H9 (cell line): Measurements from ENCODE around the gene GRWD1. TPM values are rescaled to one million over a fixed set of nuclear protein-coding genes. Genes with fewer than 3 reads are reported as not detected.

Source experiments
- DNase-seq: peaks from one replicate; pipeline ENCODE4 v3.0.0-alpha.2; 2017
- H2AFZ ChIP-seq: one replicate; pipeline ENCODE4 v1.6.1; 2013; ENCODE audit warnings: mild to moderate bottlenecking, low read length, control low read depth, moderate library complexity
- H2AK5ac ChIP-seq: 2 replicates; pipeline ENCODE4 v1.6.1; 2013; ENCODE audit warnings: low read length, control low read depth, mixed read lengths; ENCODE audit not compliant: insufficient read length
- H2BK120ac ChIP-seq: one replicate; pipeline ENCODE4 v1.6.1; 2013; ENCODE audit warnings: low read depth, mild to moderate bottlenecking, low read length, control low read depth, inconsistent platforms; ENCODE audit not compliant: poor library complexity, severe bottlenecking
- H2BK12ac ChIP-seq: 2 replicates; pipeline ENCODE4 v1.6.1; 2013; ENCODE audit warnings: low read length, control low read depth, mixed read lengths, low read depth; ENCODE audit not compliant: insufficient read length
- H2BK15ac ChIP-seq: 2 replicates; pipeline ENCODE4 v1.6.1; 2013; ENCODE audit warnings: low read depth, low read length, control low read depth
- H2BK20ac ChIP-seq: one replicate; pipeline ENCODE4 v1.6.1; 2013; ENCODE audit warnings: low read depth, mild to moderate bottlenecking, low read length, control low read depth, inconsistent platforms; ENCODE audit not compliant: poor library complexity, severe bottlenecking
- H2BK5ac ChIP-seq: 2 replicates; pipeline ENCODE4 v1.6.1; 2013; ENCODE audit warnings: low read length, control low read depth, mixed read lengths; ENCODE audit not compliant: insufficient read length
- H3K14ac ChIP-seq: 2 replicates; pipeline ENCODE4 v1.6.1; 2013; ENCODE audit warnings: low read length, control low read depth; ENCODE audit not compliant: insufficient read depth
- H3K18ac ChIP-seq: 2 replicates; pipeline ENCODE4 v1.6.1; 2013; ENCODE audit warnings: low read depth, mild to moderate bottlenecking, mixed read lengths, low read length, control low read depth; ENCODE audit not compliant: insufficient read length
- H3K23ac ChIP-seq: 2 replicates; pipeline ENCODE4 v1.6.1; 2013; ENCODE audit warnings: low read length, control low read depth, mixed read lengths, low read depth; ENCODE audit not compliant: insufficient read length
- H3K23me2 ChIP-seq: 2 replicates; pipeline ENCODE4 v1.6.1; 2013; ENCODE audit warnings: low read depth, mild to moderate bottlenecking, mixed read lengths, low read length, control low read depth; ENCODE audit not compliant: insufficient read length, poor library complexity, severe bottlenecking
- H3K27ac ChIP-seq: 2 replicates; pipeline ENCODE4 v1.5.1; 2013; ENCODE audit warnings: low read length, control low read depth, mixed read lengths, low read depth; ENCODE audit not compliant: insufficient read length
- H3K27me3 ChIP-seq: 2 replicates; pipeline ENCODE4 v1.6.1; 2013; ENCODE audit warnings: low read length, control low read depth, inconsistent platforms; ENCODE audit not compliant: insufficient read depth
- H3K4ac ChIP-seq: 2 replicates; pipeline ENCODE4 v1.6.1; 2013; ENCODE audit warnings: low read depth, mild to moderate bottlenecking, control low read depth, inconsistent platforms, low read length, moderate library complexity
- H3K4me1 ChIP-seq: 2 replicates; pipeline ENCODE4 v1.6.1; 2013; ENCODE audit warnings: low read length, control low read depth, inconsistent platforms; ENCODE audit not compliant: insufficient read depth
- H3K4me2 ChIP-seq: 2 replicates; pipeline ENCODE4 v1.6.1; 2013; ENCODE audit warnings: low read length, control low read depth, mixed read lengths; ENCODE audit not compliant: insufficient read length, insufficient read depth
- H3K56ac ChIP-seq: 2 replicates; pipeline ENCODE4 v1.6.1; 2013; ENCODE audit warnings: low read depth, mild to moderate bottlenecking, mixed read lengths, low read length, control low read depth; ENCODE audit not compliant: insufficient read length
- H3K79me1 ChIP-seq: 2 replicates; pipeline ENCODE4 v1.6.1; 2013; ENCODE audit warnings: low read depth, mild to moderate bottlenecking, moderate library complexity, low read length, control low read depth, inconsistent platforms; ENCODE audit not compliant: insufficient read depth, poor library complexity, severe bottlenecking
- H3K79me2 ChIP-seq: 2 replicates; pipeline ENCODE4 v1.6.1; 2013; ENCODE audit warnings: low read length, control low read depth, inconsistent platforms; ENCODE audit not compliant: insufficient read depth
- H3K9ac ChIP-seq: 2 replicates; pipeline ENCODE4 v1.6.1; 2013; ENCODE audit warnings: low read length, control low read depth, mixed read lengths; ENCODE audit not compliant: insufficient read length; ENCODE audit errors: extremely low read depth
- H3K9me3 ChIP-seq: one replicate; pipeline ENCODE4 v1.6.1; 2013; ENCODE audit warnings: low read depth, low read length, inconsistent platforms; ENCODE audit not compliant: control insufficient read depth
- H3T11ph ChIP-seq: one replicate; pipeline ENCODE4 v1.6.1; 2013; ENCODE audit warnings: mild to moderate bottlenecking, low read length, control low read depth, inconsistent platforms
- H4K20me1 ChIP-seq: one replicate; pipeline ENCODE4 v1.6.1; 2013; ENCODE audit not compliant: control insufficient read depth, insufficient read length, insufficient read depth
- H4K5ac ChIP-seq: 2 replicates; pipeline ENCODE4 v1.6.1; 2013; ENCODE audit warnings: low read depth, mild to moderate bottlenecking, mixed read lengths, low read length, control low read depth; ENCODE audit not compliant: insufficient read length
- H4K8ac ChIP-seq: replicated peaks from 2 replicates; pipeline ENCODE4 v1.6.1; 2013; ENCODE audit warnings: low read length, control low read depth, mixed read lengths, low read depth; ENCODE audit not compliant: insufficient read length
- H4K91ac ChIP-seq: 2 replicates; pipeline ENCODE4 v1.6.1; 2013; ENCODE audit warnings: low read depth, mild to moderate bottlenecking, moderate library complexity, mixed read lengths, low read length, control low read depth; ENCODE audit not compliant: insufficient read length
- H3K27ac Mint-ChIP-seq, 3 experiments: 2 replicates in 2 of 3; 3 replicates in 1 of 3; pipeline ENCODE4 v1.8.0; 2020 to 2021; ENCODE audit warnings: mixed read lengths in 3 of 3, mild to moderate bottlenecking in 1 of 3, moderate library complexity in 1 of 3
- H3K27me3 Mint-ChIP-seq: 2 replicates; pipeline ENCODE4 v1.8.0; 2021; ENCODE audit warnings: low read depth, mild to moderate bottlenecking, moderate library complexity, mixed read lengths
- H3K36me3 Mint-ChIP-seq, 3 experiments: 2 replicates in 2 of 3; 3 replicates in 1 of 3; pipeline ENCODE4 v1.8.0; 2020 to 2021; ENCODE audit warnings: low read depth in 3 of 3, mixed read lengths in 3 of 3; ENCODE audit not compliant: insufficient read depth in 1 of 3
- H3K4me1 Mint-ChIP-seq, 2 experiments: 2 replicates each; pipeline ENCODE4 v1.8.0; 2020; ENCODE audit warnings: mixed read lengths in 2 of 2
- H3K4me3 Mint-ChIP-seq, 2 experiments: 2 replicates in 1 of 2; 3 replicates in 1 of 2; pipeline ENCODE4 v1.8.0; 2020 to 2021; ENCODE audit warnings: mild to moderate bottlenecking in 2 of 2, mixed read lengths in 2 of 2, moderate library complexity in 1 of 2
- H3K9me3 Mint-ChIP-seq, 2 experiments: 2 replicates in 1 of 2; 3 replicates in 1 of 2; pipeline ENCODE4 v1.8.0; 2020; ENCODE audit warnings: mild to moderate bottlenecking in 2 of 2, mixed read lengths in 2 of 2, moderate library complexity in 1 of 2
- CTCF ChIP-seq: fragments of 200-600 bp; sonication (generic); conservative IDR thresholded peaks from 3 replicates; pipeline ENCODE4 v1.8.0; 2021; ENCODE audit warnings: antibody characterized with exemption, mild to moderate bottlenecking
- WGBS: extraction: QIAGEN DNeasy Blood & Tissue Kit; methylation state at CpG from one replicate; pipeline ENCODE4 v1.1.7; 2013; ENCODE audit warnings: missing lambda C conversion rate, low lambda C conversion rate, mixed read lengths; ENCODE audit not compliant: insufficient read length; ENCODE audit errors: extremely low coverage; 5-methylcytosine and 5-hydroxymethylcytosine counted together
- total RNA-seq: library from RNA; stranded (reverse); gene quantifications from 2 replicates; pipeline ENCODE4 v1.2.1, GENCODE V29; 2021

The GRWD1 gene
- total RNA-seq, 1 experiment from 2014 or later: 92.0 TPM

- Histone ChIP-seq H4K8ac (no peak overlapping the region), H3K4me2 (no peak overlapping the region), H3K9me3 (no peaks in the 10 kb centered on the region), H4K5ac (no peak overlapping the region), H2AK5ac (no peak overlapping the region), H3K18ac (no peak overlapping the region), H2BK5ac (no peak overlapping the region), H3T11ph (no peak overlapping the region), H3K27me3 (no peaks in the 10 kb centered on the region), H2BK15ac (no peak overlapping the region), H3K27ac (no peak overlapping the region), H3K14ac (no peak overlapping the region), H3K79me1 (peaks cover 3% of the 10 kb centered on the region), H3K9ac (no peak overlapping the region), H3K56ac (no peak overlapping the region), H3K4me1 (peaks cover 2% of the 10 kb centered on the region; the same call in 1 of the 2 replicates), H3K79me2 (0 out of 2 replicates have a peak, but pooled peaks cover 2% of the 10 kb centered on the region), H2BK120ac (no peak overlapping the region), H2BK12ac (no peak overlapping the region), H3K23me2 (peaks cover 8% of the 10 kb centered on the region), H3K4ac (no peak overlapping the region), H4K20me1 (no peaks in the 10 kb centered on the region), H2AFZ (no peak overlapping the region), H4K91ac (no peak overlapping the region), H2BK20ac (no peak overlapping the region), H3K23ac (no peak overlapping the region)
- WGBS: no CpG with 5 or more reads among the region's 23 CpGs
- Mint-ChIP-seq H3K4me3 (no peak overlapping the region), H3K36me3 (peaks cover 43 to 86% (median 72%) of the 10 kb centered on the region in 3 experiments), H3K4me1 (peaks cover 3 to 4% of the 10 kb centered on the region in 2 experiments; a peak in 3 of 4 replicates), H3K27me3 (no peaks in the 10 kb centered on the region), H3K9me3 (no peaks in the 10 kb centered on the region), H3K27ac (no peak overlapping the region)
- TF ChIP-seq CTCF: no peak
- no peak for DNase-seq
Measured at GRCh38 chr19:48450441-48450840, 4.7 kb downstream of the GRWD1 start.
